AG10803 (cell line): Measurements from ENCODE around the gene RRP15.

Experiments used
- DNase-seq: peaks from one replicate; pipeline ENCODE4 v3.0.0; 2010; ENCODE audit warnings: low read depth
- H3K4me3 ChIP-seq: 2 replicates; pipeline ENCODE4 v1.5.1; 2011; ENCODE audit warnings: mild to moderate bottlenecking, low read length, control low read depth
- CTCF ChIP-seq: conservative IDR thresholded peaks from 2 replicates; pipeline ENCODE4 v1.5.1; 2011; ENCODE audit warnings: mild to moderate bottlenecking, low read length, control low read depth, inconsistent platforms

RRP15 gene

DNA sequence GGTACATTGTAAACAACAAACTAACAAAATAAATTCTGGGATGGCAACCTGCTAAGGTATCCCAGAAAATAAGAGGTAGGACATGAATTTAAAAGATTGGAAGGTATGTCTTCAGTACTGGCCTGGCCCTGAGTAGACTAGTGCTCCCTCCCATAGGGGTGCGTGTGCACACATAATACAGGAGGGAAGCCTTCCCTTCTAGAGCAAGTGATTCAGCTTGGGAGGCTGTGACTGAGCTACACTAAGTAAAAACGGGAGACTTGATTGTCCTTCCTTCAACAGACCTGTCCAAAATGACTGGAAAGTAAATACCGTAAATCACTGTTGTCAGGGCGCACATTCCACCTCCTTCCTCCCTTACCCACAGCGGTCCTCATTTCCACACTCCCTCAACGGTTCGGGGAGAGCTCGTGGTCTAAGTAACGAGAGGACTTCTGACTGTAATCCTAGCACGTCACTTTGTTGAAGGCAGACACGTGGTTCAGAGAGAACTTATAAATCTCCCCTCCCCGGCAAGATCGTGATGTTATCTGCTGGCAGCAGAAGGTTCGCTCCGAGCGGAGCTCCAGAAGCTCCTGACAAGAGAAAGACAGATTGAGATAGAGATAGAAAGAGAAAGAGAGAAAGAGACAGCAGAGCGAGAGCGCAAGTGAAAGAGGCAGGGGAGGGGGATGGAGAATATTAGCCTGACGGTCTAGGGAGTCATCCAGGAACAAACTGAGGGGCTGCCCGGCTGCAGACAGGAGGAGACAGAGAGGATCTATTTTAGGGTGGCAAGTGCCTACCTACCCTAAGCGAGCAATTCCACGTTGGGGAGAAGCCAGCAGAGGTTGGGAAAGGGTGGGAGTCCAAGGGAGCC lies 60.0 kb downstream of the RRP15 start, which contains the start of gene TGFB2:
TSS of gene TGFB2 (plus strand) at position 523 of the 859 bp plus-strand sequence. CDS start 1,366 bp downstream, outside the sequence.
- TF ChIP-seq CTCF: no peak
- peak within 1 kb of the TSS; percentile 70 for H3K4me3 ChIP-seq
- peak; percentile 62 for DNase-seq

GRCh38 chr1:218345673-218346390 lies 60.7 kb downstream of the RRP15 start:
- TF ChIP-seq CTCF: no peak
- peak overlapping the region; percentile 70 for H3K4me3 ChIP-seq
- DNase-seq: peak; percentile 73

GRCh38 chr1:218346391-218347204 lies 61.5 kb downstream of the RRP15 start:
- DNase-seq: peak; percentile 31
- H3K4me3 ChIP-seq: peak overlapping the region; percentile 70
- TF ChIP-seq CTCF: no peak

GRCh38 chr1:218347336-218347722 lies 62.2 kb downstream of the RRP15 start:
- DNase-seq: no peak
- H3K4me3 ChIP-seq: peak overlapping the region; percentile 70
- 0 out of 2 replicates have a peak, but pooled peaks have one; percentile 12 for TF ChIP-seq CTCF

GRCh38 chr1:218347723-218348627 lies 62.9 kb downstream of the RRP15 start:
- TF ChIP-seq CTCF: no peak
- no peak for DNase-seq
- peak overlapping the region; percentile 70 for H3K4me3 ChIP-seq

DNA sequence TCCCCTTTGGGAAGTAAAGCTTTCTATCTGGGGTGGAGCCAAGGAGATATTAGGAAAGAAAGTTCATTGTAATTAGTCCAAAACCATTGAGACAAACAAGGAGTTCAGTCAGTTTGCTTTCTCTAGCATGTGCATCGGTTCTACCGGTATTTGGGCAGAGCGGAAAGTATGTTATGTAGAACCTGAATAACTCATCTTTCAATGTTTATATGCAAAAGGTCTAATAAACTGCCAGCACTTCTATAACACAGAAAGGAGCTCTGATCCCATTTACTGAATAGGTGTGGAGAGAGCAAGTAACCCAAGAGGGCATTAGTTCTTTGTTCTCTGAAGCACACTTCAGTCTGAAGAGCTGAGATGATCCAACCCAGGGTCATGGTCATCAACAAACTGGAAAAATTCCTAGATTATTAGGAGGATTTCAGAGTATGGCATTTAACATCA lies 63.6 kb downstream of the RRP15 start:
- no peak for TF ChIP-seq CTCF
- no peak for DNase-seq

More for the DNA sequence above, 63.6 kb downstream of the RRP15 start:
- H3K4me3 ChIP-seq: no peak overlapping the region
